NOMO-1 treated with dmso at 0.1 percent for 144 hours (cell line): ENCODE data around the gene GALNT16.

ENCODE experiments used
- DNase-seq: peaks from one replicate; lab custom pipeline; 2025; ENCODE audit not compliant: unreplicated experiment; lab: John Stamatoyannopoulos, UW

Gene GALNT16

GRCh38 chr14:69316449-69317101 lies 56.6 kb downstream of the GALNT16 start:
- DNase-seq: no peak

- no peak for DNase-seq
Measured at GRCh38 chr14:69317102-69317755, 57.3 kb downstream of the GALNT16 start.

GRCh38 chr14:69317780-69318179 lies 57.8 kb downstream of the GALNT16 start:
- DNase-seq: peak; percentile 62

GRCh38 chr14:69318241-69318640 lies 58.3 kb downstream of the GALNT16 start:
- peak; percentile 44 for DNase-seq

GRCh38 chr14:69318901-69319475 lies 59.0 kb downstream of the GALNT16 start:
- DNase-seq: no peak

- DNase-seq: no peak
Measured at GRCh38 chr14:69319911-69320310, 60.0 kb downstream of the GALNT16 start.

- no peak for DNase-seq
Measured at GRCh38 chr14:69320581-69321365, 60.8 kb downstream of the GALNT16 start.

- no peak for DNase-seq
Measured at GRCh38 chr14:69321601-69322330, 61.8 kb downstream of the GALNT16 start.

- no peak for DNase-seq
Measured at GRCh38 chr14:69323266-69323998, 63.5 kb downstream of the GALNT16 start.

- no peak for DNase-seq
Measured at GRCh38 chr14:69323999-69324282, 64.0 kb downstream of the GALNT16 start.

GRCh38 chr14:69324341-69324931 lies 64.5 kb downstream of the GALNT16 start:
- no peak for DNase-seq

- DNase-seq: no peak
Measured at GRCh38 chr14:69325086-69325485, 65.1 kb downstream of the GALNT16 start.

- no peak for DNase-seq
Measured at GRCh38 chr14:69325646-69326265, 65.8 kb downstream of the GALNT16 start.

GRCh38 chr14:69326611-69327010 lies 66.7 kb downstream of the GALNT16 start:
- DNase-seq: no peak

GRCh38 chr14:69327507-69327906 lies 67.5 kb downstream of the GALNT16 start:
- no peak for DNase-seq

GRCh38 chr14:69328317-69328716 lies 68.4 kb downstream of the GALNT16 start:
- DNase-seq: no peak

- DNase-seq: no peak
Measured at GRCh38 chr14:69328765-69329164, 68.8 kb downstream of the GALNT16 start.

GRCh38 chr14:69331206-69331605 lies 71.2 kb downstream of the GALNT16 start:
- no peak for DNase-seq

GRCh38 chr14:69332782-69333395 lies 72.9 kb downstream of the GALNT16 start:
- no peak for DNase-seq
